CD4-positive, alpha-beta T cell treated with Interleukin-21 for 1 hour (primary cell): Measurements from ENCODE around the gene ENGASE.

Experiments used
- DNase-seq: peaks from one replicate; pipeline ENCODE4 v3.0.0-alpha.2; 2020

Gene ENGASE

DNA sequence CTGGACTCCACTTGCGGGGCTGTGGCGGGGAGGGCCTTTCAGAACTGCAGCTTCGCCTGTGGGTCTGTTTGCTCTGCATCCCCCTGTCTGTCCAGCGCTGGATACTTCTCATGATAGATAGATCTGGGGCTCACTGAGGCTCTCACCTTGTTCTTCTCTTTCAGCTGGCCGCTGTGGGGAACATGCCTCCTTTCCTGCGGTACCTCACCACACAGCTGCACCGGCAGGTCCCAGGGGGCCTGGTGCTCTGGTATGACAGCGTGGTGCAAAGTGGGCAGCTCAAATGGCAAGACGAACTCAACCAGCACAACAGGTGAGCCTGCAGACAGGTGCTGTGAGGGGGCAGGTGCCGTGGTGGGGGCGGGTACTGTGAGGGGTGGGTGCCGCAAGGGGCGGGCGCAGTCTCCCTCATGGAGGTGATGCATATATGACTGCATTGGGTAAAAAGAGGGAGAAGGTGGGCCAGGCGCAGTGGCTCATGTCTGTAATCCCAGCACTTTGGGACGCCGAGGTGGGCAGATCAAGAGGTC, 6.2 kb downstream of the ENGASE start:
- no peak for DNase-seq

DNA sequence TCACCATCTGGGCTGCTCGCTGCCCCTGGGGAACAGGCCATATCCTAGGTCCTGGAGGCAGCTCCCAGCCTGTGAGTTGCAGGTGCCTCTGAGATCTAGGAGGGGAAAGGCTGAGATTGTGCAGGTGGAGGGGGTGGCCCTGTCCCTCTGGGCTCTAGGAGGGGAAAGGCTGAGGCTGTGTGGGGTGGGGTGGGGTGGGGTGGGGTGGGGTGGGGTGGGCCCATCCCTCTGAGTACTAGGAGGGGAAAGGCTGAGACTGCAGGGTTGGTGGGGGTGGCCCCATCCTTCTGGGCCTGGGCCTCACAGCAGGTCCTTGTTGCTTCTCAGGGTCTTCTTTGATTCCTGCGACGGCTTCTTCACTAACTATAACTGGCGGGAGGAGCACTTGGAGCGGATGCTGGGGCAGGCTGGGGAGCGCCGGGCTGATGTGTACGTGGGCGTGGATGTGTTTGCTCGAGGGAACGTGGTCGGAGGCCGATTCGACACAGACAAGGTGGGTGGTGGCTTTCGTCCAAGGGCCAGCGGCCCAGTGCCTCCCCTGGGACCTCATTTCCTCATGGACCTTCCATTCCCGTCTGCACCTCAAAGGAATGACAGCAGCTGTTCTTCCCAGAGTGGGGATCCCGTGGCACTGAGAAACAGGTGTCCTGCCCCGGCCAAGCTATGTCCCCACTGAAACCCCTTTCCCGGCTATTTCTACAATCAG, 7.1 kb downstream of the ENGASE start:
- no peak for DNase-seq

DNA sequence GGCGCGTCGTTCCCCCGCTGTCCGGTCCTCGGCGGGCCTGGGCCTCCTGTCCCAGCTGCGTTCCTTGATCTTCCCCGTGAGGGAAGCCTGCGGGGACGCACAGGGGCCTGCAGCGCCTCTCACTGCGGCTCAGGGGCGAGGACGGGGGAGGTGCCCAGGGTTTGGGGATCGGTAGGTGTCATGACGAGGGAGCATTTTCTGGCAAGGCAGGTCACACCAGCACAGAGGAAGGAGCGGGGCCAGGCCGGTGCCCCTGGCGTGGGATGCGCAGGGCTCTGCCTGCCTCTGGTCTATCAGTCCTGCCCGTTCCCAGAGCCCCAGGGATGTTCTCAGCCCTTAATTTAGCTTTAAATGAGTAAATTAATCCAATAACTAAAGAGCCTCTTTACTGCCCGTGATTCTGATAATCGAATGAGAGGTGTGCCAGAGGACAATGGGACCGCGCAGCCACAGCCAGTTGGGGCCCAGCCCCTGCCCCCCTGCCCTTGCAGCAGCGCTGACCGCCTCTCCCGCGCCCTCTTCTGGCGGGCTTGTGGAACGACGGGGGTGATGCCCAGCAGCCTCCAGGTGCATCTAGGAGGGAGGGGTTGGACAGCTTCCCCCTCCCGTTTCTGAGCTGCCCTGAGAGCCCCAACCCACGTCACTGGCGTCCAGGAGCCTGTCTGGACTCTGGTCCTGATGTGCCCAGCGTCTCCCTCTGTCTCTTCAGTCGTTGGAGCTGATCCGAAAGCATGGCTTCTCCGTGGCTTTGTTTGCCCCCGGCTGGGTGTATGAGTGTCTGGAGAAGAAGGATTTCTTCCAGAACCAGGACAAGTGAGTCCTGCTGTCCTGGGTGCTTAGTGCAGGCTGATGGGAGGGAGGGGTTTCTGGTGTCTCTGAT, 7.9 kb downstream of the ENGASE start:
- peak; percentile 54 for DNase-seq

DNA sequence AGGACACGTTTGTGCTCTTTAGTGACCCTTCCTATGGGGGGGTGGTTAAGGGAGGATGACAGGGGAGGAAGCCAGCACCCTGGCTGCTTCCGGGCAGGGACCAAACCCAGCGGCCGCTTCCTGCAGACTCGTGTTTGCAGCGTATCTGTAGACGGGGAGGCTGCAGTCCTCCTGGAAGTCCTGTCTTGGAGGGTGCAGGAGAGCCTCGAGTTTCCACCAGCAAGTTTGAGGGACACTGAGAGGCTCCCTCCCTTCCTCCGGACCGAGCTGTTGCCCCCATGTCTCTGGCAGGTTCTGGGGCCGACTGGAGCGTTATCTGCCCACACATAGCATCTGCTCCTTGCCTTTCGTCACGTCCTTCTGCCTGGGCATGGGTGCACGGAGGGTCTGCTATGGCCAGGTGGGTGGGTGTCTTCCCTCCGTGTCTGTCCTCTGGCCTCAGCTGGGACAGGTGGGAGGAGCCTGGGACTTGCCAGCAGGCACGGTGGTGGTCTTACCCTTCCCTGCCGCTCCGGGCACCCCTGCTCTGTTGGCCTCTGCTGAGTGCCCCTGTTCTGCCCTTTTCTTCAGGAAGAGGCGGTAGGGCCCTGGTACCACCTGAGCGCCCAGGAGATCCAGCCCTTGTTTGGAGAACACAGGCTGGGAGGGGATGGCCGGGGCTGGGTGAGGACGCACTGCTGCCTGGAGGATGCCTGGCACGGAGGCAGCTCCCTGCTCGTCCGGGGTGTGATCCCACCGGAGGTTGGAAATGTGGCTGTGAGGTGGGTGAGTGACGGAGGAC, 8.8 kb downstream of the ENGASE start:
- no peak for DNase-seq

DNA sequence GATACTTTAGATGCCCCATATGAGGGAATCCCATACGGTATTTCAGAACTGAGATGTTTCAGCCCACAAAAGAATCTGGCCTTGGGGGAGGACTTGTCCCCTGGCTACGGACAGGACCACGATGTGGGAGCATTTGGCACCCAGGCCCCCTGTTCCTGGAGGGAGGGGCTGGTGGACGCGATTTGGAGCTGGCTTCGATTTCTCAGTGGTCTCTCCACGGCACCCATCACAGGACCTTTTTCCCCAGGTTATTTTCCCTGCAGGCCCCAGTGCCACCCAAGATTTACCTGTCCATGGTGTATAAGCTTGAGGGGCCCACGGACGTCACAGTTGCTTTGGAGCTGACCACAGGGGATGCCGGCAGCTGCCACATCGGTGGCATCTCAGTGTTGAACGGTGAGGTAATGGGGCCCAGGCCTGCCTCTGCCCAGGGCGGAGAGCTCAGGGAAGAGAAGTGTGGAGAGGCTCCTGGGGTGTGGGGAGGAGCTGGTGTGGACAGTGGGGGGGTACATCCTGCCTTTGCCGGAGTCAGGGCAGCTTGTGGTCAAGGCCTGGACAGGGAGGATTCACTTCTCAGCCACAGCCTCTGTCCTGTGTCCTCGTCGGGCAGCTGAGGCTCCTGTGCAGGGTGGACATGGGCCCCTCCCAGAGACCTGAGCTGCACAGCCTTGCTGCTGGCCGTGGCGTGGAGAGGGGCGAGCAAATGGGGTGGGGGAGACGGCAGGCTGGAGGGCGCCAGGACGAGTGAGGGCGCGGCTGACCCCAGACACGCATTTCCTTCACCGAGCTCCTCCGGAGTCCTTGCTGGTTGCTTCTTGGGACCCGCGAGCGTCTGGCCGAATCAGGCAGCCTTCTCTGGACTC, 9.9 kb downstream of the ENGASE start:
- no peak for DNase-seq

DNA sequence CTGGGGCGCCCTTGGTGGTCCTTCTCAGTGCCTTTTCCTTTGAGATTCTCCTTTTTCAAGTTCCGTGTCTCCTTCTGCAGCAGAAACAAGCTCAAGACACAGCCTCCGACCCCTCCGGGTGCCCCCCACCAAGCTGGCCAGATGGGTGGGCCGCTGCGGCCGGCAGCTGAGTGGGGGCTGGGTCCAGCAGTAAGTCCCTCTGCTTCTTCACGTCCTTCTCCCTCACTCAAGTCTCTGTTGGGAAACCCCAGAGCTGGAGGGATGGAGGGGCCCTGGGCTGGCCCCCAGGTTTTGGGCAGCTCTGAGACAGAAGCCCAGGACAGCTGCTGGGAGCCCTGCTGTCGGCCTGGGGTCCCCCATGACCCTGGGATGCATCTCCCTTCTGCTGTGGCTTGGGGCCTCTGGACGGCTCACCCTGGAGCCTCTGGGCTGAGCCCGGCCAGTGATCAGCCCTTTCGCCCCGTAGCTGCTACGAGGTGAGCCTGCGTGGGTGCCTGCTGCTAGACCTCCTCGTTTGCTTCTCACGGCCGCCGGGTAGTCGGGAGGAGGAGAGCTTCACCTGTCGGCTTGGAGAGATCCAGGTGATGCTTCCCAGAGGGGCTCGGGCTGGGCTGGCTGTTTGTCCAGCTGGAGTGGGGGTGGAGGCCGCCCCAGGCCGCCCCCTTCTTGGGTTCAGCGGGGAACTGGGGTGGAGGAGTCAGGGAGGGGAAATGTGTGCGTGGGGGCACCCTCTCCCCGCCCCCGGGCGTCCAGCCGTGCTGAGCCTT, 10.7 kb downstream of the ENGASE start:
- no peak for DNase-seq

DNA sequence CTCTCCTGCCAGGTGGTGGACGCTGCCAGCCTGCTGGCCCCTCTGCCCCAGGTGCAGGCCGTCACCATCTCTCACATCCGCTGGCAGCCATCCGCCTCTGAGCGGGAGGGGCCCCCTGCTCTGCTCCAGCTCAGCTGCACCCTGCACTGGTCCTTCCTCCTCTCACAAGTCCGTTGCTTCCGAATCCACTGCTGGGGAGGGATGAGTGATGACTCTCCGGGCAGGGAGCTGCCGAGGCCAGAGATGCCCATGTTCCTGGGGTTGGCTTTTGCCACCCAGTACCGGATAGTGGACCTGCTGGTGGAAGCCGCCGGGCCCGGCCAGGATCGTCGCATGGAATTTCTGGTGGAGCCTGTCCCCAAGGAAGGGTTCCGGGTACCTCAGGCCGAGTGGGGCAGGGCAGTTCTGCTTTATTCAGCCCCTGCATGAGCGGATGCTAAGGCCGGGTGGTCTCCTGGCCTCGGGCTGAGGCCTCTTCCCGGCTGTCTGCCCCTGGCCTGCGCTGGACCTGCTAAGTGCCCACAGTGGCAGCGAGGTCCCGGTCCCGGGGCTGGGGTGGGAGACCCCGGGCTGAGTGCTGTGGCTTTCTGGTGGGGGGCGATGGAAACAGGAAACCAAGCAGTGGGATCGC, 11.4 kb downstream of the ENGASE start:
- no peak for DNase-seq

DNA sequence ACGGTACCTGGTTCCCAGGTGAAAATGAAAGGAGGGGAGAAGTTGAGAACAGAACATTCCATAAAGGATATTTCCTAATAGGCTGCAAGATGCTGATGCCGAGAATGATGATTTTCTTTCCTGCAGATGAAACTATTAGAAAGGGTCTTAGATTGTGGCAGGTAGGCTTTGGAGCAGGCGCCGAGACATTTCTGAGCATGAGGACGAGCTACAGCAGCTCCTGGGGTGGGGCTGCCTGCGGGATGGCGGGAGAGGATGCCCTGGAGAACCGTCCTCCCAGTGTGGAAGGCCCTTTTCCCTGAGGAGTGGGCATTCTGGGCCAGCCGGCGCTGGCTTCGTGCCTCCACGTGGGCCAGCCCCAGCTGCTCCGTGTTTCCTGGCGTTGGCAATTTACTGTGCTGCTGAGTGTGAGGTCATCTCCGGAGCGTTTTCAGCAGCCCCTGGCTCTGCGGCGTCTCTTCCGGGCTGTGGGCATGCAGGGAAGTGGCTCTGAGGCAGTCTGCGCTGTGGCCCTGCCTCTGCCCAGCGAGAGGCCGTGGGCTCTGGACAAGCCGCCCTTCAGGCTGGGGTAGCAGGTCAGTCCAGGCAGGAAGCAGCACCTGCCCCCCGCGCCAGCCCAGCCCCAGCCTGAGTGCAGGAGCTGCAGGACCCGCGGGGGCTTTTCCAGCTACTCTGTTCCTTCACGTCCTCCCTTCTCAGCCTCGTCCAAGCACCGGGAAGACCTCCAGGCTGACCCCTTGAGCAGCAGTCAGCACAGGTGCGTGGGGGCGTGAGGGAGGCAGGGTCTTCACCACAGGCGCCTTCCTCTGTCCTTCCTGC, 12.2 kb downstream of the ENGASE start:
- no peak for DNase-seq

DNA sequence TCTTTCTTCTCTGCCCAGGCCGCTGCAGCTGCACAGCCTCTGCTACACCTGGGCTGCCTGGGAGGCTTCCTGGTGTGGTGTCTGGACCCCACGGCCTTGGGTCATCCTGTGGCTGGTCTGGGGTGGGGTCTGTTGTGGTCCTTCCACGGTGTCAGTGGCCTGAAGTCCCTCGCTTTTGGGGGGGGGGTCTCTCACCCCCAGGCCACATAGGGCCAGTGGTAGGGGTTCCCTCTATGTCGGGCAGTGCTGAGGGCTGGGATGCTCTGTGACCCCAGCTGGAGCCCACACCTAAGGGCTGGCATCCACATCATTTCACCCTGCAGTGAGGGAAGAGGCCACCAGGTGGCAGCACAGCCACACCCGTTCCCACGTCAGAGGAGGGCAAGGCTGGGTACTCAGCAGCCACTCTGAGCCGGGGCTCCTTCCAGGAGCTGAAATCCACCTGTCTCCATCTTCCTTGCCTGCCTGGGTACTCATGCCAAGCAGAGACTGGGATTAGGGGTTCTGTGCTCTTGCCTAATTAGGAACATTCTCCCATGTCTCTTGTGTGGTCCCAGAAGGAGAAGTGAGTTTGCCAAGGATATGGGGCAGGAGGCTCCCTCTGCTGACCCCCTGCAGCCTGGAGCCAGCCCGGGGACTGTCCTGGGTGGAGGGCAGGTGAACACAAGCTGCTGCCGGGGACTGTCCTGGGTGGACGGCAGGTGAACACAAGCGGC, 13.0 kb downstream of the ENGASE start:
- DNase-seq, result peak; percentile 74

DNA sequence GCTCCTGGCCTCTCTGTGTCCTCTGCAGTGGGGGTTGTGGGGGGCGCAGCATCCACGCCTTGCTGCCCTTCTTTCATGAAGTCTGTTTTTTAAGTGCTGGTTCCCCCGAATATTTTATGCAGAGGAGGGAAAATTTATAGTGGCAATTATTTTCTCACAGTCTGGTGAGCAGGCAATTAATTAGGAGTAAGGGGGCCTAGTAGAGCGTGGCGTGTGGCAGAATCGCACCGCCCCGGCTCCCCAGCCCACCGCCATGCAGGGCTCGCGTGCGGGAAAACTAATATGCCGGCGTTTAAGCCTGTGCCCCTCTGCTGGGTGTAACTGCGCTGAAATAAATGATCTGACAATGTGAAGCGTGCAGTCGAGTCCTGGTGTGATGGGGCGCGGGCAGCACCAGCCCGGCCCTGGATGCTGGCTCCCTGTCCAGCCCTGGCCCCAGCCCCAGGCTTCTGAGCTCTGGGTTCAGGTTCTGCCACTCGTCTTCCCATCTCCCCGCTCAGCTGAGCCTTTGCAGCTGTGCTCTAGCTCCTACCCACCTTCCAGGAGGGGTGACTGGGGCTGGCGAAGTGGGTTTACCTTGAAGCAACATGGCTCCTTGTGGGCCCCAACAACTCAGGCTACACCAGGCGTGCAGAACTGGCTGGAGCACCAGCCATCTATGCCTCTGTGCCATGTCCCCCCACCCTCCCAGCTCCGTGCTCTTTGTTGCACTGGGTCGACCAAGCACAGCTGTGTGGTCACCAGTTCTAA, 13.8 kb downstream of the ENGASE start:
- no peak for DNase-seq

DNA sequence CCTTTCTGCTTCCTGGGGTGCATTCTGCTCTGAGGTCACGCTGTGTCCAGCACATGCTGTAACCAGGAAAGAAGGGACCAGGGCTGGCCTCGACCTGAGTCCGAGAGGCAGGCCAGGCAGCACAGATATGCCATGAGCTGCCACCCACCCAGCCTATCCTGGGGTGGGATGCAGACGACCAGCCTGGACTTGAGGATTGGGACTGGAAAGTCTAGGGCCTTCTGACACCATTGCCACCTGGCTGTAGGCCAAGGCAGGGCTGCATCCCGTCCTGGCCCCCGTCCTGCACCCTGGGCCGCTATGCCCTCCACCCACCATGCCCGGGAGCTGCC, 14.3 kb downstream of the ENGASE start:
- no peak for DNase-seq

DNA sequence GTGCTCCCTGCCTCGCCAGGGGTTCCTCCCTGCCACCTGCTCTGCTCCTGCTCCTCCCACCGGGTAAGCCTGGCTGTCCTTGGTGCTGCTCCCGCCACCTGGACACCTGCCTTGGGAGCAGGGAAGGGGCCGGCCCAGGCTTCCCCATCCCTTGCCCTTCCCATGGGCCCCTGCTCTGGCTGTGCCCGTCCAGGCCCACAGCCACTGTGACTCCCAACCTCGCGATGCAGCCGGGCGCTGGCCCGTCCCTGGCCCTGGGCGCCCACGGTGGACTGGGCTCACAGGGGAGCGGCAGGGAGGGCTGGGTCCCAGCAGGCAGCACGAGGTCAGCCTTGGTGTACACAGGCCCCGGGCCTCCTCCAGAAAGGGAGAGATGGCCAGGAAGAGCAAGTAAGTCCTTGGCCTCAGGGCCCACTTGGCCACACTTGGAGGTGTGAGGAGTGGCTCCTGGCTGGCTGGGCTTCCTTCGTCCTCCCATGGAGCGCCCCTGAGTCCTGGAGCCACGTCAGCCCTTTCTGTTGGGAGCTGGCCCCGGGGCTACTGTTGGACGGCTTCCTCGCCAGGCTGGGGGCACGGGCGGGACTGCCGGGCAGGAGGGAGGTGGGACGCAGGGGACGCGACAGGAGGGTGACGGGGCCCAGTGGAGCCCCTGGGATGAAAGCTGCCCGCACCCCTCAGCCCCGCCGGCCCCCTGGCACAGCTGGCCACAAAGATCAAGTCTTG, 15.3 kb downstream of the ENGASE start:
- DNase-seq, result no peak

DNA sequence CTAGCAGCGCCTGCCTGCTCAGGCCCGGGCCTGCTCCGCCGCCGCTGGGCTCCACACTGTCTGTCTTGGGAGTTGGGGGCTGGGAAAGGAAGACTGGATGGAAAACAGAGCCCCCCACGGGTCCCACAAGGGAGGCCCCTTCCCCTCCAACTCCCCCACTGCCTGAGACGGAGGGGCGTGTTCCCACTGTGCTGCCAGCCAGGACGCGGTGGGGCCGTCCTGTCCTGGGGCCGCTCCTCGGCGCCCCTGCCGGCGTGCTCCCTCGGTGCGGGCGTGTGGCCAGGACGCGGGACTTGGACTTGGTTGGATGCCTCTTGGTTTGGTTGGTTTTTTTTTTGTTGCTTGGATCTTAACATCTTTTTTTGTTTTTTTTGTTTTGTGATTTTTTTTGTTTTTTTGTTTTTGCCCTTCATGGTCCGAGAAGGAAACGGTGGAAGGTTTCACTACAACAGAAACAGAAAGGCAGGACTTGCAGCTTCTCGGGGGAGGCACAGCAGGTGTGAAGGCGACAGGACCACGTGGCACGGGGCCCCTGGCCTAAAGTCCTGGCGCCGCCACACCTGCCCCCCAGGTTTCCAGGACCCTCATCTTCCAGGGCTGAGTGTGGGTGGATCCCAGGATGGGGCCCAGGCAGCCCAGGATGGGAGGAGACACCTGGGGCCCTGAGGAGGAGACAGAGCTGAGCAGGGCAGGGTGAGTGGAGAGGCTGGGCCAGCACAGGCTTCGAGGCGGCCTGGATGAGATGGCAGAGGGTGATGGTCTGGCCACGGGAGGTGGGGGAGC, 16.0 kb downstream of the ENGASE start:
- DNase-seq, result no peak

DNA sequence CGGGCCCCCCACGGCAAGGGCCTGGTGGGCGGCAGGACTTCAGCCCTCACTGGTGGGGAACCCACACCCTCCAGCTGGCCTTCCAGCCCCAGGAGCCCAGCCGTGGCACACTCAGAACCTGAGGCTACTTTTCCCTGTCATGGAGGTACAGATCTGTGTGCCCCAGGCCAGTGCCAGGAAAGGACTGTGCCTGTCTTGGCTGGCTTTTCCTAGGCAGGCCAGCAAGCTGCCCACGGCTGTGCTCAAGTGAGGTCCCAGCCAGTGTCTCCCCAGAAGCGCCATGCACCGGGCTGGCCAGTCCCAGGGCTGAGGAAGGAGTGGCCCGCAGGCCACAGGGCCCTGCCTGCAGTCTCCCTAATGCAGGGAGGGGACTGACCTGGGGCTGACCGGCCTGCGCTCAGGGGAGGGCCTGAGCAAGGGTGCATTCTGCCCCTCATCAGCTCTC, 16.6 kb downstream of the ENGASE start:
- DNase-seq, result no peak

DNA sequence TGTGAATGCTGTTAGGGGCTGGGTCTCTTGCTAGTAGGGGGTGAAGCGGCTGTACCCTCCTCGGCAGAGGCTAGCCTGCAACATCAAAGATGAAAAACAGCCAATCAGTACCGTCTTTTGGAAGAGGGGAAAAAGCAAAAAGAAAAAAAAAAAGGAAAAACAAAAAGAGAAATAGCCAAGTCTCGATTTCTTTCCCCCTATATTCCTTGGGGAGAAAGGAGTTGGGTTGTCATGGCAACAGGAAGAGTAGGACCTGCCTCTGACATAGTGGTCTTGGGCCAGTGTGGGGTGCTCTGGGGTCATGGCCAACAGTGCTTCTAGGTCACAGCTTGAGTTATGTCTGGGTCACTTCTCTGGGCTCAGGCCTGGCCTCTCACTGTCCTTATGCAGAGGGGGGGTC, 17.9 kb downstream of the ENGASE start:
- DNase-seq, result no peak

DNA sequence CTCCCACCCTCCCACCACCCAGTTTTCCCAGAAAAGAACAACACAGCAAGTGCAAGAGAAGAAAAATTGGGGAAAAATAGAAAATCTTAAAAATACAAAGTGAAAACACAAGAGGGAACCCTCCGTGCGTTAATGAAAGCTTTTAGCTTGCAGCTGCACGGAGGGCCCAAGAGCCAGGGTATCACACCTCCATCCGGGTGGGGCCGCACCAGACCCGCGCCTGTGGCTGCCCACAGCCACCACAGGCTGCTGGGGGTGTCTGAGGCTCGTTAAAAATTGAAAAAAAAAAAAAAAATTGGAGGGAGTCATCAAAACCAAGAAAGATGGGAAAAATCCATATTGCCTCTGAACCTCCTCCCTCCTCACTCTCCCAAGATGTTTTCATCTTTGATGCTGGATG, 18.6 kb downstream of the ENGASE start:
- no peak for DNase-seq

DNA sequence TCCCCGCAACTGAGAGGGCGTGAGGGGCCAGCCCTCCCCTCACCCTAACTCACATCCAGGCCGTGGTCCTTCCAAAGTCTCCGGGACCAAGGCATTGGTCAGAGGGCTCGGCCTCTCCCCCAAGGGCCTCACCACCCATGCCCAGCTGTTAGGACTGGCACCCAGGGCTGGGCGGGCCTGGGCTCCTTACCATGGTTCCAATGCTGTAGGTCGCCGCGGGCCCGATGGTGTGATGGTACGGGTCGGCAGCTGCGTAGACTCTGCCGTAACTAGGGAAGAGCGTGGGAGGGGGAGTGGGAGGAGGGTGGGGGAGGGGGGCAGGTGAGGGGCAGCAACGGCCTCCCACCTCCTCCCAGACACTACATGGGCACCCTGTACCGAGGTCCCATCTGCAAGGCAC, 19.6 kb downstream of the ENGASE start:
- no peak for DNase-seq
